HG03060 (cell line): Measurements from ENCODE around the gene EXOC3.

Experiments
- ATAC-seq: cut with Tn5 transposase; IDR thresholded peaks from one replicate; pipeline ENCODE4 v1.9.1; 2021; ENCODE audit warnings: low read depth, moderate number of reproducible peaks; ENCODE audit not compliant: unreplicated experiment

The EXOC3 gene

DNA sequence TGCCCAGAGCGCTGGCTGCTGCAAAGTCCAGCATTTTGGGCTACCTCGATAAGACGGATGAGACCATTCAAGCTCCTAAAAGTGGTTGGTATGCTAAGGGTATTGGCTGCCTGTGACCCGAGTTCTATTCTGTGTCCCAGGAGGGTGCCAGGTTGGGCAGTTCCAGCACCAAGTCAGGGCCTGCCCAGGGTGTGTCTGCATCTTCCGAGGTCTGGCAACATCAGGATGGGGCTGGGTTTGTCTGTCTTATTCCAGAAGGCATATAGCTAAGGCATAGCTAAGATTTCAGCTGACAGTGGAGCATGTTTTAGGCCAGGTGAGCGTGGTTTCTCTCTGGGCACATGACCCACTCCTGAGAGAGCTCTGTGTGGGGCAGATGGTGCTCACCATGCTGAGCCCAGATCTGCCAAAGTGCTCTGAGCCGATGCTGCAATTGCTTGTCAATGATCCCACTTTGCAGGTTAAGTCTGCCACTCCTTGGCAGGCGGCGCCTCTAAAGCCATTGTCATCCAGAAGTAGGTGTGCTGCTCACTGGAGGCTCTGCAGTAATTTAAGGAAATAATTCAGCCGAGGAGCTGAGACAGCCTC, 73.5 kb downstream of the EXOC3 start:
- no peak for ATAC-seq
